ENCODE measurements around the gene WSCD1.

Gene WSCD1

GRCh38 chr17:6100146-6100545 is 30.0 kb downstream of the WSCD1 start (continued):
- no peak for TF ChIP-seq ZBTB49 (tag by site-specific recombination; IDR thresholded peaks at IDR 0.05; ENCODE audit: low read depth)
- TF ChIP-seq ZNF488 (tag by site-specific recombination; IDR thresholded peaks at IDR 0.05), result no peak
- TF ChIP-seq ZNF626 (tag by site-specific recombination; IDR thresholded peaks at IDR 0.05), result no peak
- no peak for TF ChIP-seq ZNF311 (tag by site-specific recombination; IDR thresholded peaks at IDR 0.05; ENCODE audit: borderline replicate concordance)
- no peak for TF ChIP-seq TSHZ1 (tag by site-specific recombination; IDR thresholded peaks at IDR 0.05; ENCODE audit: borderline replicate concordance)
- TF ChIP-seq AEBP2 (tag by site-specific recombination; IDR thresholded peaks at IDR 0.05; ENCODE audit: borderline replicate concordance), result no peak
- TF ChIP-seq, protein P1, sequence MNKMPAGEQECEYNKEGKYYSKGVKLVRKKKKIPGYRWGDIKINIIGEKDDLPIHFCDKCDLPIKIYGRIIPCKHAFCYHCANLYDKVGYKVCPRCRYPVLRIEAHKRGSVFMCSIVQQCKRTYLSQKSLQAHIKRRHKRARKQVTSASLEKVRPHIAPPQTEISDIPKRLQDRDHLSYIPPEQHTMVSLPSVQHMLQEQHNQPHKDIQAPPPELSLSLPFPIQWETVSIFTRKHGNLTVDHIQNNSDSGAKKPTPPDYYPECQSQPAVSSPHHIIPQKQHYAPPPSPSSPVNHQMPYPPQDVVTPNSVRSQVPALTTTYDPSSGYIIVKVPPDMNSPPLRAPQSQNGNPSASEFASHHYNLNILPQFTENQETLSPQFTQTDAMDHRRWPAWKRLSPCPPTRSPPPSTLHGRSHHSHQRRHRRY (tag by site-specific recombination; IDR thresholded peaks at IDR 0.05), result no peak
- no peak for TF ChIP-seq OSR2 (tag by site-specific recombination; IDR thresholded peaks at IDR 0.05)
- no peak for TF ChIP-seq ZEB2 (tag by site-specific recombination; IDR thresholded peaks at IDR 0.05)

- TF ChIP-seq ZNF174 (tag by site-specific recombination; IDR thresholded peaks at IDR 0.05), result no peak
- no peak for TF ChIP-seq ZFP41 (tag by site-specific recombination; IDR thresholded peaks at IDR 0.05; ENCODE audit: borderline replicate concordance)
- no peak for TF ChIP-seq ZNF175 (tag by site-specific recombination; IDR thresholded peaks at IDR 0.05)
- no peak for TF ChIP-seq ZNF585B (tag by site-specific recombination; IDR thresholded peaks at IDR 0.05)
- TF ChIP-seq, protein P2, sequence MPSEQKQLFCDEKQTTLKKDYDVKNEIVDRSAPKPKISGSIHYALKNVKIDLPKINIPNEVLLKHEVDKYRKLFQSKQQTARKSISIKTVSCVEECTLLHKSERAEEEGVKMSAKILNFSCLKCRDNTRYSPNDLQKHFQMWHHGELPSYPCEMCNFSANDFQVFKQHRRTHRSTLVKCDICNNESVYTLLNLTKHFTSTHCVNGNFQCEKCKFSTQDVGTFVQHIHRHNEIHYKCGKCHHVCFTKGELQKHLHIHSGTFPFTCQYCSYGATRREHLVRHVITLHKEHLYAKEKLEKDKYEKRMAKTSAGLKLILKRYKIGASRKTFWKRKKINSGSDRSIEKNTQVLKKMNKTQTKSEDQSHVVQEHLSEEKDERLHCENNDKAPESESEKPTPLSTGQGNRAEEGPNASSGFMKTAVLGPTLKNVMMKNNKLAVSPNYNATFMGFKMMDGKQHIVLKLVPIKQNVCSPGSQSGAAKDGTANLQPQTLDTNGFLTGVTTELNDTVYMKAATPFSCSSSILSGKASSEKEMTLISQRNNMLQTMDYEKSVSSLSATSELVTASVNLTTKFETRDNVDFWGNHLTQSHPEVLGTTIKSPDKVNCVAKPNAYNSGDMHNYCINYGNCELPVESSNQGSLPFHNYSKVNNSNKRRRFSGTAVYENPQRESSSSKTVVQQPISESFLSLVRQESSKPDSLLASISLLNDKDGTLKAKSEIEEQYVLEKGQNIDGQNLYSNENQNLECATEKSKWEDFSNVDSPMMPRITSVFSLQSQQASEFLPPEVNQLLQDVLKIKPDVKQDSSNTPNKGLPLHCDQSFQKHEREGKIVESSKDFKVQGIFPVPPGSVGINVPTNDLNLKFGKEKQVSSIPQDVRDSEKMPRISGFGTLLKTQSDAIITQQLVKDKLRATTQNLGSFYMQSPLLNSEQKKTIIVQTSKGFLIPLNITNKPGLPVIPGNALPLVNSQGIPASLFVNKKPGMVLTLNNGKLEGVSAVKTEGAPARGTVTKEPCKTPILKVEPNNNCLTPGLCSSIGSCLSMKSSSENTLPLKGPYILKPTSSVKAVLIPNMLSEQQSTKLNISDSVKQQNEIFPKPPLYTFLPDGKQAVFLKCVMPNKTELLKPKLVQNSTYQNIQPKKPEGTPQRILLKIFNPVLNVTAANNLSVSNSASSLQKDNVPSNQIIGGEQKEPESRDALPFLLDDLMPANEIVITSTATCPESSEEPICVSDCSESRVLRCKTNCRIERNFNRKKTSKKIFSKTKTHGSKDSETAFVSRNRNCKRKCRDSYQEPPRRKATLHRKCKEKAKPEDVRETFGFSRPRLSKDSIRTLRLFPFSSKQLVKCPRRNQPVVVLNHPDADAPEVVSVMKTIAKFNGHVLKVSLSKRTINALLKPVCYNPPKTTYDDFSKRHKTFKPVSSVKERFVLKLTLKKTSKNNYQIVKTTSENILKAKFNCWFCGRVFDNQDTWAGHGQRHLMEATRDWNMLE (tag by site-specific recombination; conservative IDR thresholded peaks at IDR 0.05; ENCODE audit: low read depth), result no peak
- TF ChIP-seq, protein P3, sequence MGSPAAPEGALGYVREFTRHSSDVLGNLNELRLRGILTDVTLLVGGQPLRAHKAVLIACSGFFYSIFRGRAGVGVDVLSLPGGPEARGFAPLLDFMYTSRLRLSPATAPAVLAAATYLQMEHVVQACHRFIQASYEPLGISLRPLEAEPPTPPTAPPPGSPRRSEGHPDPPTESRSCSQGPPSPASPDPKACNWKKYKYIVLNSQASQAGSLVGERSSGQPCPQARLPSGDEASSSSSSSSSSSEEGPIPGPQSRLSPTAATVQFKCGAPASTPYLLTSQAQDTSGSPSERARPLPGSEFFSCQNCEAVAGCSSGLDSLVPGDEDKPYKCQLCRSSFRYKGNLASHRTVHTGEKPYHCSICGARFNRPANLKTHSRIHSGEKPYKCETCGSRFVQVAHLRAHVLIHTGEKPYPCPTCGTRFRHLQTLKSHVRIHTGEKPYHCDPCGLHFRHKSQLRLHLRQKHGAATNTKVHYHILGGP (tag by site-specific recombination; IDR thresholded peaks at IDR 0.05), result no peak
- Histone ChIP-seq H3K4me3 (ENCODE audit: low read depth, low read length) (no peak overlapping the region), H3K27ac (ENCODE audit: extremely low read depth, low read depth, low read length) (no peak overlapping the region), H3K36me3 (ENCODE audit: control insufficient read depth in 2 of 2, insufficient read depth in 1 of 2, low read length in 2 of 2) (peaks cover 3 to 5% of the 10 kb centered on the region in 2 experiments; a peak in 2 of 3 replicates), H3K4me1 (ENCODE audit: control insufficient read depth, insufficient read depth, low read length) (no peaks in the 10 kb centered on the region), H3K9me3 (ENCODE audit: control insufficient read depth, insufficient read depth, low read depth, low read length) (no peaks in the 10 kb centered on the region)
- ChIA-PET CTCF (interaction anchor here (0.8 kb wide), 1 partner anchor 34 kb away, joined by 6 read pairs; no protein-coding TSS in a partner anchor), POLR2A (no interaction called here)
Observed at GRCh38 chr17:6100891-6101500, 30.8 kb downstream of the WSCD1 start.

All from HEK293 (cell line).